Caco-2 (cell line): ENCODE measurements around the gene ZNF609. TPM values are rescaled to one million over a fixed set of nuclear protein-coding genes. Genes with fewer than 3 reads are reported as not detected.

ENCODE experiments used
- BruUV-seq: library from RNA; stranded (reverse); fragments of 400-500 nt; replicated peaks from 2 replicates; lab custom pipeline; 2021; lab: Mats Ljungman, UMichigan
- CTCF ChIA-PET: fragments of 300-600 bp; sonication (Branson Sonifier 250); formaldehyde crosslinking; loops from one replicate; lab custom pipeline; 2022; ENCODE audit warnings: antibody characterized with exemption; lab: Charles Lee
- POLR2A ChIA-PET: fragments of 300-600 bp; sonication (Branson Sonifier 250); formaldehyde crosslinking; loops from one replicate; lab custom pipeline; 2022; ENCODE audit warnings: antibody characterized with exemption; lab: Charles Lee
- DNase-seq, 2 experiments: peaks; one replicate each; pipeline versions ENCODE4 v3.0.0 to v3.0.0-alpha.2; 2020 to 2022
- H3K27me3 ChIP-seq: replicated peaks from 2 replicates; pipeline ENCODE4 v1.6.0; 2011; ENCODE audit warnings: low read length; ENCODE audit not compliant: control insufficient read depth, insufficient read depth
- H3K36me3 ChIP-seq: 2 replicates; pipeline ENCODE4 v1.5.1; 2011; ENCODE audit warnings: low read length; ENCODE audit not compliant: control insufficient read depth, insufficient read depth
- H3K4me1 ChIP-seq: fragments of 250-450 bp; sonication (Bioruptor Pico); 2 replicates; pipeline ENCODE4 v1.5.1; 2020; ENCODE audit warnings: mild to moderate bottlenecking
- H3K4me3 ChIP-seq: 2 replicates; pipeline ENCODE4 v1.5.1; 2011; ENCODE audit warnings: low read depth, mild to moderate bottlenecking, control low read depth, low read length
- H3K9me3 ChIP-seq: fragments of 250-450 bp; sonication (Bioruptor Pico); 2 replicates; pipeline ENCODE4 v1.5.1; 2020; ENCODE audit warnings: mild to moderate bottlenecking, moderate library complexity
- H3K27ac Mint-ChIP-seq: one replicate; pipeline ENCODE4 v1.8.0; 2022; ENCODE audit warnings: mixed read lengths; ENCODE audit not compliant: unreplicated experiment
- H3K27me3 Mint-ChIP-seq: one replicate; pipeline ENCODE4 v1.8.0; 2022; ENCODE audit warnings: mixed read lengths; ENCODE audit not compliant: insufficient read depth, unreplicated experiment
- H3K36me3 Mint-ChIP-seq: one replicate; pipeline ENCODE4 v1.8.0; 2022; ENCODE audit warnings: mild to moderate bottlenecking, mixed read lengths; ENCODE audit not compliant: insufficient read depth, unreplicated experiment
- H3K4me1 Mint-ChIP-seq: one replicate; pipeline ENCODE4 v1.8.0; 2022; ENCODE audit warnings: low read depth, mixed read lengths; ENCODE audit not compliant: unreplicated experiment
- H3K4me3 Mint-ChIP-seq: one replicate; pipeline ENCODE4 v1.8.0; 2022; ENCODE audit warnings: mild to moderate bottlenecking, moderate library complexity, mixed read lengths; ENCODE audit not compliant: unreplicated experiment
- H3K9me3 Mint-ChIP-seq: one replicate; pipeline ENCODE4 v1.8.0; 2022; ENCODE audit warnings: mixed read lengths; ENCODE audit not compliant: unreplicated experiment
- CTCF ChIP-seq, 2 experiments: fragments of 200-600 bp in 1 of 2; IDR thresholded peaks; 1 replicate in 1 of 2; 2 replicates in 1 of 2; pipeline versions ENCODE4 v1.5.1 to v1.8.0; 2011 to 2022; ENCODE audit warnings: antibody characterized with exemption in 1 of 2, control low read depth in 1 of 2, inconsistent platforms in 1 of 2, low read depth in 1 of 2, low read length in 1 of 2, mild to moderate bottlenecking in 1 of 2, moderate library complexity in 1 of 2; ENCODE audit not compliant: insufficient read depth in 1 of 2, severe bottlenecking in 1 of 2, unreplicated experiment in 1 of 2
- intact Hi-C: fragments of 100-400 bp; cut with micrococcal nuclease; formaldehyde crosslinking; loops from one replicate; pipeline ENCODE4 v1.10.0; 2022; ENCODE audit not compliant: unreplicated experiment
- total RNA-seq: library from RNA; stranded (reverse); gene quantifications from 2 replicates; pipeline ENCODE4 v1.2.3, GENCODE V29; 2022

The ZNF609 gene
- total RNA-seq, 1 experiment from 2014 or later, result 30.1 TPM

GRCh38 chr15:64665179-64665578 is 204.8 kb downstream of the ZNF609 start:
- BruUV-seq, result no TSS peak
- intact Hi-C loops, result no loop called here
- Mint-ChIP-seq H3K9me3 (no peaks in the 10 kb centered on the region), H3K4me3 (no peak overlapping the region), H3K36me3 (no peaks in the 10 kb centered on the region), H3K27me3 (no peaks in the 10 kb centered on the region), H3K27ac (no peak overlapping the region), H3K4me1 (peaks cover 6% of the 10 kb centered on the region)
- POLR2A ChIA-PET, result no interaction called here
- CTCF ChIA-PET, result no interaction called here
- Histone ChIP-seq H3K9me3 (no peaks in the 10 kb centered on the region), H3K4me3 (no peak overlapping the region), H3K4me1 (no peaks in the 10 kb centered on the region), H3K36me3 (no peaks in the 10 kb centered on the region), H3K27me3 (no peaks in the 10 kb centered on the region)
- no peak for TF ChIP-seq CTCF (IDR thresholded peaks at IDR 0.05; ENCODE audit: insufficient read depth in 1 of 2, low read depth in 1 of 2, low read length in 1 of 2, severe bottlenecking in 1 of 2, unreplicated experiment in 1 of 2)
- no peak for DNase-seq

GRCh38 chr15:64667736-64668161 is 207.4 kb downstream of the ZNF609 start:
- BruUV-seq, result no TSS peak

GRCh38 chr15:64673866-64674265 is 213.5 kb downstream of the ZNF609 start:
- H3K9me3 Mint-ChIP-seq, result no peaks in the 10 kb centered on the region
- no peak for TF ChIP-seq CTCF (IDR thresholded peaks at IDR 0.05; ENCODE audit: insufficient read depth in 1 of 2, low read depth in 1 of 2, low read length in 1 of 2, severe bottlenecking in 1 of 2, unreplicated experiment in 1 of 2)
- Histone ChIP-seq H3K4me3 (no peak overlapping the region), H3K4me1 (no peaks in the 10 kb centered on the region), H3K9me3 (no peaks in the 10 kb centered on the region), H3K36me3 (no peaks in the 10 kb centered on the region; the same call in 1 of the 2 replicates), H3K27me3 (no peaks in the 10 kb centered on the region)
- no peaks in the 10 kb centered on the region for H3K4me1 Mint-ChIP-seq
- no peak overlapping the region for H3K27ac Mint-ChIP-seq
- ChIA-PET POLR2A (no interaction called here), CTCF (interaction anchor here (1.2 kb wide), 1 partner anchor 22 kb away, joined by 3 read pairs; no protein-coding TSS in a partner anchor)
- peaks cover 36% of the 10 kb centered on the region for H3K36me3 Mint-ChIP-seq
- no peak for DNase-seq
- no peak overlapping the region for H3K4me3 Mint-ChIP-seq
- intact Hi-C loops, result no loop called here
- no peaks in the 10 kb centered on the region for H3K27me3 Mint-ChIP-seq
- BruUV-seq, result no TSS peak

More at GRCh38 chr15:64667736-64668161, 207.4 kb downstream of the ZNF609 start:
- H3K9me3 Mint-ChIP-seq, result no peaks in the 10 kb centered on the region
- Histone ChIP-seq H3K9me3 (no peaks in the 10 kb centered on the region), H3K36me3 (no peaks in the 10 kb centered on the region), H3K4me1 (no peaks in the 10 kb centered on the region), H3K27me3 (no peaks in the 10 kb centered on the region), H3K4me3 (no peak overlapping the region)
- TF ChIP-seq CTCF (IDR thresholded peaks at IDR 0.05; ENCODE audit: insufficient read depth in 1 of 2, low read depth in 1 of 2, low read length in 1 of 2, severe bottlenecking in 1 of 2, unreplicated experiment in 1 of 2), result no peak
- POLR2A ChIA-PET, result no interaction called here
- intact Hi-C loops, result no loop called here
- no peaks in the 10 kb centered on the region for H3K4me1 Mint-ChIP-seq
- CTCF ChIA-PET, result no interaction called here
- no peak overlapping the region for H3K27ac Mint-ChIP-seq
- no peaks in the 10 kb centered on the region for H3K27me3 Mint-ChIP-seq
- H3K36me3 Mint-ChIP-seq, result no peaks in the 10 kb centered on the region
- no peak for DNase-seq
- no peak overlapping the region for H3K4me3 Mint-ChIP-seq
